SKM-1 treated with dmso at 0.1 percent for 144 hours (cell line): ENCODE data around the gene PWWP2B.

Source experiments
- DNase-seq: peaks from one replicate; lab custom pipeline; 2025; ENCODE audit not compliant: unreplicated experiment; lab: John Stamatoyannopoulos, UW

The PWWP2B gene

DNA sequence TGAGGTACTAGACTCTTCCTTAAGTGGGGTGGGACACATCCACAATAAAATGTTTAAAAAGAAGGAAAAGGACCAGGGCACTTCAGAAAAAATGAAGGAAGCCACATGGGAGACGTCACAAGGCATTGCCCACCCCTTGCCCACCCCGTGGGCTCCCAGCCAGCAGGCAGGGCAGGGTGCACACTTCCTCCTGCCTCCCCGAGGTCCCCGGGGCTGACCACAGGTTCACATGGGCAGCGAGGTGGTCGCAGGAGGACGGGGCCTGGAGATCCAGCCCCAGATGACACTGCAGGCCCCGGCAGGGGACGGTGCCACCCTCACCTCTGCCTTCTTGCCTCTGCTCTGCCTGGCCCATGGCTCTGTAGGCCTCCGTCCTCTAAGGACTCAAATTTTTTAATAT lies 45.6 kb downstream of the PWWP2B start:
- DNase-seq, result no peak

DNA sequence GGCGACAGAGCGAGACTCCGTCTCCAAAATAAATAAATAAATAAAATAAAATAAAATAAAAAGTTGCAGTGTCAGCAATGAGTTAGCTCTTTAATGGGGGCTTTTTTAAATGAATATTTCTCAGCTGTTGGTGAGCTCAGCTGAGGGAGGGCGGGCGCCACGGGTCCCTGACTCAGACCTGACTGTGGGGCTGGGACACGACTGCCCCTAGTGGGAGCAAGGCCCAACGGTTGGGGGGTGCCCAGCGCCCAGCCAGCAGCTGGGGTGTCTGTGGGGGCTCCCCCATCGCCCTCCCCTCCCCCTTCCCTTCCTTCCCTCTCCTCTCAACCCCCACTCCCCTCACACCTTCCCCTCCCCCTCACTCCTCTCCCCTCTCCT lies 46.6 kb downstream of the PWWP2B start:
- peak; percentile 51 for DNase-seq

GRCh38 chr10:132443983-132444876 lies 47.2 kb downstream of the PWWP2B start:
- DNase-seq, result peak; percentile 57

DNA sequence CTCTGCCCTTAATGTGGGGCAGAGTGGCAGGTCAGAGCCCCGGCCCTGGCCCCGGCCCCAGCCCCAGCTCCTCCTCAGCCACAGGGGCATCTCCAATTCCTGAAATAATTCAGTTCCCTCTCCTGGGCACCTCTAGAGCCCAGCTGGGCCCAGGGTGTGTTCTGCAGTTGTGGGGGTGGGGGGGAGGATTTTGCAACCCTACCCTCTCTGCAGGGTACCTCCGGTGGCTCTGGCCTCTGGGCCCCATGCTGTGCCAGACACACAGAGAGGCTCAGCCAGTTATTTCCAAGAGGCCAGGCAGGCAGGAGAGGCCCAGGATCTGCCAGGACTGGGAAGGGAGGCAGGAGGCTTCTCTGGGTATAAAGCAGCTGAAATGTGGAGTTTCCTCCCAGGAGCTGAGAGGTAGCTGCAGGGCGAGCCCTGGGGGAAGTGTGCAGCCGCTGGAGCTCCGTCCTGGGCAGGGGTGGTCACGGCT lies 47.9 kb downstream of the PWWP2B start:
- no peak for DNase-seq

DNA sequence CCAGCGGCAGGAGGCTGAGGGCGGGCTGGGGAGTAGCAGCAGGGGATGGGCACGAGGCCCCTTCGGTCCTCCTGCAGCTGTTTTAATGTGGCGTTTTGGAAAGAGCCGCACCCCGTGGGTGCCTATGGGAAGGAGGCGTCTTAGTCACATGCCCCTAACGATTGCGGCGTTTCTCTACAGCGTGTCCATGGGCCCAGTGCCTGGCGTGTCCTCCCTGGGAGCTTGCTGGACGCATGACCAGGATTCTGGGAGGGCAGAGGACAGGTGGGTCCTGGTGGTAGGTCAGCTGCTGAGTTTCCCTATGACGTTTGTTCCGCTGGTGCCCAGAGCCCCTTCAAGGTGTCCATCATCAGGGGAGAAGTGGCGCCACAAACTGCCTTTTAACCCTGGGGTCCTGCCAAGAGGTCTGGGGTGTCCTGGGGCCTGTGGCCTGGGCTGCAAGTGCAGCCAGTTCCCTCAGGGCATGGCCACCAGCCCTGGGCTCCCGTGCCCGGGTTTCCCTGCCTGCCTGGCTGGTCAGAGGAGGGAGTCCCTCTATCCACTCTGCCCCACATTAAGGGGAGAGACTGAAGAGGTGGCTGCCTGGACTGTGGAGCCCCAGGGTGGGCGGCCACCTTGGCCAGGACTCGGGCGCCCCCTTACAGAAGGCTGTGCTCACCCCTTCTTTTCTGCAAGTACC lies 48.7 kb downstream of the PWWP2B start:
- no peak for DNase-seq

GRCh38 chr10:132446195-132446581 lies 49.2 kb downstream of the PWWP2B start:
- DNase-seq, result no peak

GRCh38 chr10:132446661-132447445 lies 49.9 kb downstream of the PWWP2B start:
- peak; percentile 85 for DNase-seq

- peak; percentile 30 for DNase-seq
Observed at GRCh38 chr10:132447446-132448247, 50.6 kb downstream of the PWWP2B start.

DNA sequence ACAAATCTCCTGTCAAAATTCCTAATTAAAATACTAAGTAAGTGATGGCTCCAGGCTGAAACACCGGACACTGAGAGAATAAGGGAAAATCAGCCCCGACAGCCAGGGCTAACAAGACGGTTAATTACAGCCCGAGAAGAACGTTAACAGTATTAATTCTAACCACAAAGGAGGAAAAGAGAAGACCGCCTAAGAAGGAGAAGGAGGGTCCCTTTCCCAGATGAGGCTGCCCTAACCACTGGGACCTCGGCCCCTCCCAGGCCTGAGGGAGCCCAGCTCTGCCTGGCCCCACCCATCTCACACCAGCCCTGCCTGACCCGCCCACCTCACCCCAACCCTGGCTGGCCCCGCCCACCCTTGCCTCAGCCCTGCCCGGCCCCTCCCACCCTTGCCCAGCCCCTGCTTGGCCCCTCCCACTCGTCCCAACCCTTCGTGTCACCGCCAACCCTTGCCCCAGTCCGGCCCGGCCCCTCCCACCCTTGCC lies 51.3 kb downstream of the PWWP2B start:
- peak; percentile 67 for DNase-seq

GRCh38 chr10:132449051-132449810 lies 52.2 kb downstream of the PWWP2B start:
- no peak for DNase-seq

DNA sequence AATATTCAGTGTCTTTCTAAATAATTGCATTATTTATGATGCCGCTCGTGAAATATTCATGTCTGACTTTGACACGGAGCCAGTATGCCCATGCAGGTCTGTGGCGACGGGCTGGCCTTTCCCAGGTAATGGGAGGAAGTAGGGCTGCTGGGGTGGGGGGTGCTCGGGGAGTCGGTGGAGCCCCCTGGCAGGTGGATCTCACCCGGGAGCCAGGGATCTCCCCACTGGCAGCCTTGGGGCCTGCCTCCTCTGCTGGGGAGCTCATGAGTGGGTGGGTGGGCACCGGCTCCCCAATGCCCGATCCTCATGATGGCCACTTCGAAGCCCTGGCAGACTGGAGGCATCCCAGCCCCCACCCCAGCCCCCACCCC lies 52.8 kb downstream of the PWWP2B start:
- no peak for DNase-seq

DNA sequence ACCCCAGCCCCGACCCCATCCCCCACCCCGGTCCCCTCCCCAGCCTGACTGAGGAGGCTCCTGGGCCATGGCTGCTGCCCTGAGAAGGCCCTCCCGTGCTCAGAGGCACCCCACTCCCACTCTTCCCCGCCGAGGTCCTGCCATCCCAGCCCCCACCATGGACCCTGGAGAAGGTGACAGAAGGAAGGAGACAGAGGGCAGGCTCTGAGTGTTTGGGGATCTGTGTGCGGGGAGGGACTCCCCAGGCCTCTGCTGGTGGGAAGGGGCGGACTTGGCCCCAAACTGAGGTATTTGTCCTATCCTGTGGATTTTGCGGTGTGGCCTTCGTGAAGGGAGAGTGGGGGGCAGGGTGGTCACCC lies 53.4 kb downstream of the PWWP2B start:
- DNase-seq, result no peak

- DNase-seq, result no peak
Observed at GRCh38 chr10:132450825-132451505, 54.0 kb downstream of the PWWP2B start.

DNA sequence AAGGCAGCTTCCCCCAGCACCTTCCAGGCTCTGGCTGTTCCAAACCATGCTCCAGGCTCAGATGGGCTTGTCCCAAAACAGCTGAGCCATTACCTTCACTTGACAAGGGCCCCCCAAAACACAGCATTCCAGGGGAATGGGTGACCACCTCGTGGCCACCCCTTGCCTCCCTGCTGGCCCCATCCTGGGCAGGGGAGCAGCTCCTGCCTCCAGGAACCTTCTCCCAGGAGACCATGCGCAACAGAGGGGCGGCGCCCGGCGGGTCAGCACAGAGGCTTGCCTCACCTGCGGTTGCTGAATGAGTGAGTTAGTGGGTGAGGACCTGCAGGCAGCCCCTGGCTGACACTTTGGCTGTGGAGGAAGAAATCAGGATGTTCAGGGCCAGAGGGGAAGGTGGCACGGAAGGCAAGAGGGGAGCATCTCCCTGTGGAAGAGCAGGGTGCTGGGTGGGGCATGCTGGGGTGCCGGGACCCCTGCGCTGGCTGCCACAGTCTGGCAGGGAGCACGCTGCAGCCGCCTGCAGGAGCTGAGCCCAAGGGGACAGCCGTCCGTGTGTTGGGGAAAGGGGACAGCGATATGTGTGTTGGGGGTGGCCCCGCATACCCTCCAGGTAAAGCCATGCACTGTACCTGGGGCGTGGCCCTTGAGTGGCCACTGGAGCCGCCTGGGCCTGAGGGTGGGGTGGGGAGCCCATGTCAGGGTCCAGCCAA lies 54.7 kb downstream of the PWWP2B start:
- DNase-seq, result peak; percentile 19

DNA sequence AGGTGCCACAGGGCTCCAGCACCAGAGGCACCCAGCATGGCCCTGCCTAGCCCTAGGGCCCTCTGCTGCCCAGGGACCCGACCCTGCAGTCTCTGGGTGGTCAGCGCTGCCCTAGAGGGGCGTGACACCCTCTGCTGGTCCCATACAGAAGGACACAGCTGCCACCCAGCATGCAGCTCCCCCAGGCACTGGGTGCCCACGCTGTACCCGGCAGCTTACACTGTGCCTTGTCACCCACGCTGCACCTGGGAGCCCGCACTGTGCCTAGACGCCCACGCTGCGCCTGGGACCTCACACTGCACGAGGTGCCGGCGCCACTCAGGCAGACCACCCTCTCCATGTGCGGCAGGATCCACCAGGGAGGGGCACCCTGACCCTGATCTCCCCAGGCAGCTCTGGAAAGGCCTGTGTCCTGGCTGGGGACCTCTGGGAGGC lies 55.2 kb downstream of the PWWP2B start:
- no peak for DNase-seq

- DNase-seq, result peak; percentile 55
Observed at GRCh38 chr10:132452651-132453469, 55.9 kb downstream of the PWWP2B start.

- no peak for DNase-seq
Observed at GRCh38 chr10:132453470-132453861, 56.5 kb downstream of the PWWP2B start.
